ENCODE results near the gene ZNF133. TPM values are rescaled to one million over a fixed set of nuclear protein-coding genes. Genes with fewer than 3 reads are reported as not detected.
"Not testable (repeated sequence)": the region's sequence is repeated elsewhere in the genome, so short reads cannot be mapped to it uniquely, and the experiment has no call there.

The ZNF133 gene
- 10 to 100 TPM in 2 of 4 donors, 1 to 10 TPM in 2; 8.5 to 11.0 (median 10.3) TPM for total RNA-seq
- 7.8 TPM for polyA plus RNA-seq
- long read RNA-seq, donor 1, partial matches to known transcripts, result 0 of 24 reads
- long read RNA-seq, donor 1, other reads (novel, unspliced or antisense), result 19 of 24 reads
- long read RNA-seq, donor 2, partial matches to known transcripts, result 0 of 17 reads
- long read RNA-seq, donor 2, other reads (novel, unspliced or antisense), result 12 of 17 reads
- long read RNA-seq, donor 3, partial matches to known transcripts, result 1 of 19 reads
- long read RNA-seq, donor 3, other reads (novel, unspliced or antisense), result 12 of 19 reads
- long read RNA-seq, donor 4, partial matches to known transcripts, result 2 of 9 reads
- long read RNA-seq, donor 4, other reads (novel, unspliced or antisense), result 5 of 9 reads

DNA sequence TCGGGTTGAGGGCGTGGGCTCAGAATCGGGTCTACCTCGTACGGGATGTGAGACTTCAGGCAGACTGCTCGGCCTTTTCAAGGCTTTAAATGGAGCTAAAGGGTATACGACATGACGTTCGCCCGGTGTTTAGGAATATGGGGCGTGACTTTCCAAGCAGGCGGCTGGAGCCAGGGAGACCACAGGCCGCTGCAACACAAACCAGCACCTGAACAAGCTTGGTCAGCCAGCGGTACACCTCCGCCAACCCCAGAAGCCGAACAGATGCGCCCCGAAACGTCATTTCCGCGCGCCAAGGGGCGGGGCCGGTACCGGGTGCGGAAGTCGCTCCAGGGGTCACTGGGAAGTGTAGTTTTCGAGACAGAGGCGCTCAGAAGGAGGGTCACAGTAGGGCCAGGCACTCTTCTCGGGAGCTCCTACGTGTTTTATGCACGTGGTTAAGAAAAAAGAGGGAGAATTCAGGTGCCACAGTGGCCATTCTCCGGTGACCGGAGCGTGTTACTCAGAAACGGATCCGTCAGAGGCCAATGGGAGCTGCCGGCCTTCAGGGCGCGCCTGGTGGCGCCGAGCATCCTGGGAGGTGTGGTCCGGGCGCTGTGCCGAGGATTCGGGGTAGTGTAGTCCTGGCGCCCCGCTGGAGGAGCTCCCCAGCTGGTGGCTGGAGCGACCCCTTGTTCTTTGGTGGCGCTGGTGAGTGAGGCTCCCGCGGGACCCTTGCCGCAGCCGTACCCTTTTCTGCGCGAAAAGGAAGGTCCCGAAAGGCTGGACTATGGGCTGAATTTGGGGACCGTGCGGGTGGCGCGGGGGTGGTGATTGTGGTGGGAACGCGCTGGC lies at the start of gene ZNF133:
Gene ZNF133, plus strand, starts transcription at position 613 of the 834 bp plus-strand sequence. CDS start 17,160 bp downstream, outside the sequence.
- peak within 1 kb of the TSS; percentile 54 for H3K4me3 ChIP-seq (ENCODE audit: low read length)
- intact Hi-C loops (cut with DNase I), result no loop called here
- WGBS, result under 1% methylated on average over 63 of the region's 63 CpGs
- peaks cover 2% of the 10 kb centered on the region for H3K9me3 ChIP-seq (ENCODE audit: control insufficient read depth, low read length)
- H3K27ac ChIP-seq (ENCODE audit: low read length), result peak within 1 kb of the TSS; percentile 85
- peak; percentile 96 to 99 (median 98) for DNase-seq
- no peaks in the 10 kb centered on the region for H3K27me3 ChIP-seq (ENCODE audit: control insufficient read depth, insufficient read depth)
- peak; percentile 99 to 100 for ATAC-seq
- peaks cover 5% of the 10 kb centered on the region for H3K4me1 ChIP-seq (ENCODE audit: control insufficient read depth, insufficient read depth, low read length)

GRCh38 chr20:18240997-18241396 lies 47.3 kb upstream of the ZNF133 start:
- Histone ChIP-seq H3K4me3 (ENCODE audit: low read length) (no peak overlapping the region), H3K9me3 (ENCODE audit: control insufficient read depth, low read length) (no peaks in the 10 kb centered on the region), H3K4me1 (ENCODE audit: control insufficient read depth, insufficient read depth, low read length) (no peaks in the 10 kb centered on the region), H3K27me3 (ENCODE audit: control insufficient read depth, insufficient read depth) (no peaks in the 10 kb centered on the region), H3K27ac (ENCODE audit: low read length) (no peak overlapping the region)
- WGBS, result 81% methylated on average over 1 of the region's 1 CpG
- intact Hi-C loops (cut with DNase I), result no loop called here
- no peak for ATAC-seq
- no peak for DNase-seq

DNA sequence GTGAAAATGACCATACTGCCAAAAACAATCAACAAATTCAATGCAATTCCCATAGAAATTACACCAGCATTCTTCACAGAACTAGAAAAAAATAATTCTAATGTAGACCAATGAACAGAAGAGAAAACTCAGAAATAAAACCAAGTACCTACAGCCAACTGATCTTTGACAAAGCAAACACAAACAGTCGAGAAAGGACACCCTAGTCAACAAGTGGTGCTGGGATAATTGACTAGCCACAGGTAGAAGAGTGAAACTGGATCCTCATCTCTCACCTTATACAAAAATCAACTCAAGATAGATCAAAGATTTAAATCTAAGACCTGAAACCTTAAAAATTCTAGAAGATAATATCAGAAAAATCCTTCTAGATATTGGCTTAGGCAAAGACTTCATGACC lies 44.5 kb upstream of the ZNF133 start:
- H3K27ac ChIP-seq (ENCODE audit: low read length), result no peak overlapping the region
- intact Hi-C loops (cut with DNase I), result no loop called here
- no peak overlapping the region for H3K4me3 ChIP-seq (ENCODE audit: low read length)
- WGBS, result 50% methylated on average over 1 of the region's 1 CpG
- no peaks in the 10 kb centered on the region for H3K27me3 ChIP-seq (ENCODE audit: control insufficient read depth, insufficient read depth)
- H3K4me1 ChIP-seq (ENCODE audit: control insufficient read depth, insufficient read depth, low read length), result no peaks in the 10 kb centered on the region
- DNase-seq (no peak), ATAC-seq (no peak)
- H3K9me3 ChIP-seq (ENCODE audit: control insufficient read depth, low read length), result no peaks in the 10 kb centered on the region

- intact Hi-C loops (cut with DNase I); ATAC-seq; H3K27ac ChIP-seq (ENCODE audit: low read length); H3K4me1 ChIP-seq (ENCODE audit: control insufficient read depth, insufficient read depth, low read length); DNase-seq; H3K4me3 ChIP-seq (ENCODE audit: low read length); H3K9me3 ChIP-seq (ENCODE audit: control insufficient read depth, low read length); H3K27me3 ChIP-seq (ENCODE audit: control insufficient read depth, insufficient read depth): not testable (repeated sequence)
- WGBS, result 86% methylated on average over 3 of the region's 4 CpGs
These were observed 39.8 kb upstream of the ZNF133 start for GRCh38 chr20:18248545-18248944.

DNA sequence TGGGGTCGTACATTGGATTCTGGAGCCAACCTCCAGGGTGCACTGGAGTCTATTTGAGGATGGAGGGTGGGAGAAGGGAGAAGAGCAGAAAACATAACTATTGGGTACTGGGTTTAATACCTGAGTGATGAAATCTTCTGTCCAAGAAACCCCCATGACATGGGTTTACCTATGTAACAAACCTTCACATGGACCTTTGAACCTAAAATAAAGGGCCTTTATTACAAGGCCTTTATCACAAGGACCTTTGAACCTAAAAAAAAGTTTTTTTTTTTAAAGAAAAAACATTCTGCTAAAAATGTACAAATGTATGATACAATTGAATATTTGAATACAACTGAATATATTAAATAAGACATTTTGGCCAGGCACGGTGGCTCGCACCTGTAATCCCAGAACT lies 38.1 kb upstream of the ZNF133 start:
- no peaks in the 10 kb centered on the region for H3K4me1 ChIP-seq (ENCODE audit: control insufficient read depth, insufficient read depth, low read length)
- H3K9me3 ChIP-seq (ENCODE audit: control insufficient read depth, low read length), result no peaks in the 10 kb centered on the region
- intact Hi-C loops (cut with DNase I), result no loop called here
- WGBS, result 89% methylated on average over 3 of the region's 3 CpGs
- H3K4me3 ChIP-seq (ENCODE audit: low read length), result no peak overlapping the region
- H3K27ac ChIP-seq (ENCODE audit: low read length), result no peak overlapping the region
- no peak for ATAC-seq
- H3K27me3 ChIP-seq (ENCODE audit: control insufficient read depth, insufficient read depth), result no peaks in the 10 kb centered on the region
- no peak for DNase-seq

DNA sequence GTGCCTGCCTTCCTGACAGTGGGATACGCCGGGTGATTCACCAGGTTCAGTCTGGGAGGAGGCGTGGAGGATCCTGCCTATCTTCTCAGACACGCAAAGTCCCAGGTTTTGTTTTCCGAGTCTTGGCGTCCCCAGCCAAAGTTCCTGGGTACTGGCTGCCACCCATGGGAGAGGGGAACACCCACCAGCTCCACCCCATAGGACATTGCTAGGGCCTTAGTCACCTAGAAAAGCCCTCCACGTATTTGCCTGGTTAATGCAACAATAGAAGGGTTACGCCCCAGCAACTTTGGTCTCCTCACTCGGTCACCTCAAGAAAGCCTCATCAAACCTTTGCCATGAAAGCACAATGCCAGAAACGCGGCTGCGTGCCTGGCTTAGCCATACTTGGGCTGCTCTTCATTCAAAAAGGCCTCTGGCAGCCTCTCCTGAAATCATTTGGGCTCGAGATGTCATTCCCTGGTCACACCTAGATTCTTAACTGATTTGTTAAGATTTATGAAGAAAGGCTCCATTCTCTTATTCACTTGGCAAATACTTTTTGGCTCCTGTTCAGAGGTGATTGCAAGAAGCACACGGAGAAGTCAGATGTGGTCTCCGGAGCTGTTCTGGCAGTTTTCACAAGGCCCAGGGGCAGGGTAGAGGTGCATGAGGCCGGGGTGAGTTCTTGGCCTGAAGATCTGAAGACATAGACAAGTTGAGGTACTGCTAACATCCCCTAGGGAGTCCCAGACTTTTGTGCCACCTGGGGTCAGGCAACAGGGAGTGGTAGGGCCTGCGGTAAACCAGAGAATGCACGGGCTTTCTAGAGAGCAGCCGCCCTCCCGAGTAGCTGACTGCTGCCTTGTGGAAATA lies 35.5 kb upstream of the ZNF133 start:
- DNase-seq (no peak), ATAC-seq (no peak)
- Histone ChIP-seq H3K4me1 (ENCODE audit: control insufficient read depth, insufficient read depth, low read length) (no peaks in the 10 kb centered on the region), H3K4me3 (ENCODE audit: low read length) (no peak overlapping the region), H3K27ac (ENCODE audit: low read length) (no peak overlapping the region), H3K9me3 (ENCODE audit: control insufficient read depth, low read length) (no peaks in the 10 kb centered on the region), H3K27me3 (ENCODE audit: control insufficient read depth, insufficient read depth) (no peaks in the 10 kb centered on the region)
- WGBS, result 82% methylated on average over 20 of the region's 20 CpGs
- intact Hi-C loops (cut with DNase I), result no loop called here

DNA sequence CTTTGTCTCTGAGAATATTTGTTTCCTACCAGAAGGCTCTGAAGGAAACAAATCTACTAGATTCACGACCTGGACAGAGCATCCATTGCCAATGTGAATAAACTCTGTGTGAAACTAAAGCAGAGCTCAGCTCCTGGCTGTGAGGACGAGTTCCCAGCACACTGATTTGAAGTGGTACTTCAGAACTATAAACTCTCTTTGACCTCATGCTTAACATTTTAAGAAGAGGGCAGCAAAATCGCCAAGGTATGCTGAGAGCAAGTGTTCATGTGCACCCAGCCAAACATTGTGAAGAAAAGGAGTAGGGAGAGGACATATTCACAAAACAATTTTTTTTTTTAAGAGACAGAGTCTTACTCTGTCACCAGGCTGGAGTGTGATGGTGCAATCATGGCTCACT lies 33.7 kb upstream of the ZNF133 start:
- 49% methylated on average over 3 of the region's 3 CpGs for WGBS
- intact Hi-C loops (cut with DNase I), result no loop called here
- Histone ChIP-seq H3K9me3 (ENCODE audit: control insufficient read depth, low read length) (no peaks in the 10 kb centered on the region), H3K27me3 (ENCODE audit: control insufficient read depth, insufficient read depth) (no peaks in the 10 kb centered on the region), H3K4me1 (ENCODE audit: control insufficient read depth, insufficient read depth, low read length) (no peaks in the 10 kb centered on the region), H3K4me3 (ENCODE audit: low read length) (no peak overlapping the region), H3K27ac (ENCODE audit: low read length) (no peak overlapping the region)
- DNase-seq (no peak), ATAC-seq (no peak)

GRCh38 chr20:18255526-18255925 lies 32.8 kb upstream of the ZNF133 start:
- intact Hi-C loops (cut with DNase I), result no loop called here
- Histone ChIP-seq H3K27me3 (ENCODE audit: control insufficient read depth, insufficient read depth) (no peaks in the 10 kb centered on the region), H3K4me3 (ENCODE audit: low read length) (no peak overlapping the region), H3K4me1 (ENCODE audit: control insufficient read depth, insufficient read depth, low read length) (no peaks in the 10 kb centered on the region), H3K27ac (ENCODE audit: low read length) (no peak overlapping the region), H3K9me3 (ENCODE audit: control insufficient read depth, low read length) (no peaks in the 10 kb centered on the region)
- 94% methylated on average over 1 of the region's 1 CpG for WGBS
- ATAC-seq (no peak), DNase-seq (no peak)

DNA sequence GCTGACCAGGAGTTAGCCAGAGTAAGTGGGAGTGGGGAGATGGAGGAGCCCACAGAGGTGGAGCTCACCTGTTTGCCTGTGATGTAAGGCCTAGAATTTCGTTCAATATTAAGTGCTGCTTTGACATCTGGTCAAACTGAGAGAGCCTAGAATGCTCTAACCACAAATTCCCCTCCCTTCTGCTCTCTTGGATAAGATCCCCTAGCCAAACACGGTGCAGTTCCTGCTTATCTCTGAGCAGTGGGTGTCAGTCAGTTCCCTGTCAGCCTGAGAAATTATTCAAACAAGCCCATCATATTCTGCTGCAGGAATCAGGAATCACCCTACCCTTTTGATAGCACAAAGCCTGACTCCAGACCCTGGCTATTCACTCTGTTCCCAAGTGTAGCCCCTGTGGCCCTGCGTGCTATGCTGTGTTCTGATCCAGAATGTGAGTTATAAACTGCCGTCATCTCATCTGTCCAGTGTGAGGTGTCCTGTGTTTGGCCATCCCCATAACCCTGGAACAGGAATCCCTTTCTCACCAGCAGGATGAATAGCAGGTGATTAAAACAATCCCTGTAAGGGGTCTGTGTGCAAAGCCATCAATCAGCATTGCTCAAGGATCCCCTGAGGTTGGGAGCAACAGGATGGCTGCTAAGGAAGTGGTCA lies 31.8 kb upstream of the ZNF133 start:
- DNase-seq, result no peak
- Histone ChIP-seq H3K27ac (ENCODE audit: low read length) (no peak overlapping the region), H3K4me1 (ENCODE audit: control insufficient read depth, insufficient read depth, low read length) (no peaks in the 10 kb centered on the region), H3K9me3 (ENCODE audit: control insufficient read depth, low read length) (no peaks in the 10 kb centered on the region), H3K4me3 (ENCODE audit: low read length) (no peak overlapping the region), H3K27me3 (ENCODE audit: control insufficient read depth, insufficient read depth) (no peaks in the 10 kb centered on the region)
- WGBS, result 39% methylated on average over 4 of the region's 4 CpGs
- ATAC-seq, result no peak
- intact Hi-C loops (cut with DNase I), result no loop called here

GRCh38 chr20:18258126-18258860 lies 30.0 kb upstream of the ZNF133 start:
- Histone ChIP-seq H3K27ac (ENCODE audit: low read length) (no peak overlapping the region), H3K4me1 (ENCODE audit: control insufficient read depth, insufficient read depth, low read length) (no peaks in the 10 kb centered on the region), H3K4me3 (ENCODE audit: low read length) (no peak overlapping the region), H3K27me3 (ENCODE audit: control insufficient read depth, insufficient read depth) (no peaks in the 10 kb centered on the region), H3K9me3 (ENCODE audit: control insufficient read depth, low read length) (no peaks in the 10 kb centered on the region)
- intact Hi-C loops (cut with DNase I), result no loop called here
- DNase-seq (no peak), ATAC-seq (no peak)
- WGBS, result 73% methylated on average over 12 of the region's 12 CpGs

Measured in right cardiac atrium (tissue), 5 donors.